HEK293 (cell line): ENCODE measurements around the gene FNDC5.

ENCODE experiments used
- CTCF ChIP-seq: fragments of 450-650 bp; formaldehyde crosslinking; IDR thresholded peaks from 2 replicates; pipeline ENCODE4 v1.5.1; 2016; ENCODE audit warnings: missing biosample characterization, missing genetic modification characterization
- ELK4 ChIP-seq: IDR thresholded peaks from 2 replicates; pipeline ENCODE4 v1.6.1; 2011; ENCODE audit warnings: mild to moderate bottlenecking, low read depth, low read length, borderline replicate concordance
- HOXC10 ChIP-seq: sonication (generic); formaldehyde crosslinking; IDR thresholded peaks from 2 replicates; pipeline ENCODE4 v1.8.1; 2023; ENCODE audit warnings: mild to moderate bottlenecking, missing genetic modification reagents
- KLF7 ChIP-seq: fragments of 450-650 bp; formaldehyde crosslinking; IDR thresholded peaks from 2 replicates; pipeline ENCODE4 v1.5.1; 2016; ENCODE audit warnings: missing biosample characterization, missing genetic modification characterization, borderline replicate concordance
- MEIS1 ChIP-seq: sonication (generic); formaldehyde crosslinking; IDR thresholded peaks from 2 replicates; pipeline ENCODE4 v1.8.1; 2022; ENCODE audit warnings: missing genetic modification reagents, mild to moderate bottlenecking, borderline replicate concordance
- PATZ1 ChIP-seq: fragments of 450-650 bp; formaldehyde crosslinking; IDR thresholded peaks from 2 replicates; pipeline ENCODE4 v1.5.1; 2016; ENCODE audit warnings: missing biosample characterization, missing genetic modification characterization
- SCRT2 ChIP-seq: fragments of 450-650 bp; formaldehyde crosslinking; IDR thresholded peaks from 2 replicates; pipeline ENCODE4 v1.5.1; 2016; ENCODE audit warnings: missing biosample characterization, missing genetic modification characterization
- YY1 ChIP-seq: fragments of 450-650 bp; formaldehyde crosslinking; IDR thresholded peaks from 2 replicates; pipeline ENCODE4 v1.5.1; 2018; ENCODE audit warnings: missing biosample characterization, missing genetic modification characterization
- ZBTB20 ChIP-seq: fragments of 450-650 bp; formaldehyde crosslinking; IDR thresholded peaks from 2 replicates; pipeline ENCODE4 v1.5.1; 2016; ENCODE audit warnings: missing biosample characterization, missing genetic modification characterization
- ZBTB8A ChIP-seq: fragments of 450-650 bp; formaldehyde crosslinking; IDR thresholded peaks from 2 replicates; pipeline ENCODE4 v1.5.1; 2016; ENCODE audit warnings: missing biosample characterization, missing genetic modification characterization
- ZFP69B ChIP-seq: fragments of 450-650 bp; formaldehyde crosslinking; IDR thresholded peaks from 2 replicates; pipeline ENCODE4 v1.5.1; 2016; ENCODE audit warnings: missing biosample characterization, missing genetic modification characterization
- ZNF148 ChIP-seq: fragments of 450-650 bp; formaldehyde crosslinking; IDR thresholded peaks from 2 replicates; pipeline ENCODE4 v1.5.0; 2017; ENCODE audit warnings: missing biosample characterization, missing genetic modification characterization, borderline replicate concordance
- ZNF184 ChIP-seq: fragments of 450-650 bp; IDR thresholded peaks from 2 replicates; pipeline ENCODE4 v1.5.1; 2018; ENCODE audit warnings: missing biosample characterization, mild to moderate bottlenecking, missing genetic modification characterization
- ZNF292 ChIP-seq: fragments of 450-650 bp; formaldehyde crosslinking; IDR thresholded peaks from 2 replicates; pipeline ENCODE4 v1.5.1; 2016; ENCODE audit warnings: low read depth, missing biosample characterization, missing genetic modification characterization, borderline replicate concordance
- ZNF404 ChIP-seq: fragments of 450-650 bp; formaldehyde crosslinking; IDR thresholded peaks from 2 replicates; pipeline ENCODE4 v1.5.1; 2017; ENCODE audit warnings: missing biosample characterization, missing genetic modification characterization
- ZNF501 ChIP-seq: fragments of 450-650 bp; formaldehyde crosslinking; IDR thresholded peaks from 2 replicates; pipeline ENCODE4 v1.5.1; 2016; ENCODE audit warnings: missing biosample characterization, missing genetic modification characterization
- ZNF514 ChIP-seq: fragments of 450-650 bp; formaldehyde crosslinking; IDR thresholded peaks from 2 replicates; pipeline ENCODE4 v1.5.1; 2016; ENCODE audit warnings: missing biosample characterization, missing genetic modification characterization
- ZNF626 ChIP-seq: fragments of 450-650 bp; sonication (Bioruptor Pico); formaldehyde crosslinking; IDR thresholded peaks from 2 replicates; pipeline ENCODE4 v1.5.1; 2018; ENCODE audit warnings: missing biosample characterization, missing genetic modification characterization, inconsistent platforms
- ZNF677 ChIP-seq: fragments of 450-650 bp; IDR thresholded peaks from 2 replicates; pipeline ENCODE4 v1.5.0; 2018; ENCODE audit warnings: missing biosample characterization, mild to moderate bottlenecking, missing genetic modification characterization, moderate library complexity
- ZNF830 ChIP-seq: fragments of 450-650 bp; IDR thresholded peaks from 2 replicates; pipeline ENCODE4 v1.5.0; 2018; ENCODE audit warnings: missing biosample characterization, missing genetic modification characterization, low read depth, mild to moderate bottlenecking, moderate library complexity
- ZSCAN23 ChIP-seq: fragments of 450-650 bp; formaldehyde crosslinking; IDR thresholded peaks from 2 replicates; pipeline ENCODE4 v1.5.1; 2016; ENCODE audit warnings: missing biosample characterization, missing genetic modification characterization
- ZSCAN5A ChIP-seq: fragments of 450-650 bp; formaldehyde crosslinking; IDR thresholded peaks from 2 replicates; pipeline ENCODE4 v1.5.1; 2016; ENCODE audit warnings: missing biosample characterization, missing genetic modification characterization

FNDC5 gene

GRCh38 chr1:32876341-32877210, 5.9 kb upstream of the FNDC5 start (continued):
- TF ChIP-seq ELK4 = no peak
- TF ChIP-seq YY1 (tag by site-specific recombination) = no peak
- no peak for TF ChIP-seq SCRT2 (tag by site-specific recombination)
- no peak for TF ChIP-seq ZNF626 (tag by site-specific recombination)
- no peak for TF ChIP-seq ZSCAN23
- no peak for TF ChIP-seq ZNF184 (tag by site-specific recombination)
- TF ChIP-seq HOXC10 (CRISPR knock-in tag) = no peak
- no peak for TF ChIP-seq KLF7 (tag by site-specific recombination)
- no peak for TF ChIP-seq ZFP69B (tag by site-specific recombination)
- no peak for TF ChIP-seq ZSCAN5A (tag by site-specific recombination)
- TF ChIP-seq ZNF404 (tag by site-specific recombination) = no peak
- no peak for TF ChIP-seq ZNF148 (tag by site-specific recombination)
- TF ChIP-seq PATZ1 (tag by site-specific recombination) = peak; percentile 70
- TF ChIP-seq ZNF292 (tag by site-specific recombination) = no peak
- TF ChIP-seq ZBTB8A (tag by site-specific recombination) = no peak
- 0 out of 2 replicates have a peak, but pooled peaks have one; percentile 22 for TF ChIP-seq ZNF501 (tag by site-specific recombination)
- TF ChIP-seq ZNF514 (tag by site-specific recombination) = no peak
- no peak for TF ChIP-seq MEIS1 (CRISPR knock-in tag)
- TF ChIP-seq CTCF (tag by site-specific recombination) = peak; percentile 94
- TF ChIP-seq ZNF830 (tag by site-specific recombination) = no peak
- no peak for TF ChIP-seq ZNF677 (tag by site-specific recombination)
- TF ChIP-seq ZBTB20 = no peak
